ENCODE data around the gene SDK2. TPM values are rescaled to one million over a fixed set of nuclear protein-coding genes. Genes with fewer than 3 reads are reported as not detected.

The SDK2 gene
- total and polyA plus RNA-seq, 2 of the 4 experiments (the other 2 are of a cell fraction): under 0.01 to 0.03 TPM

GRCh38 chr17:73568934-73569333, 75.3 kb downstream of the SDK2 start:
- CTCF ChIA-PET: no interaction called here
- Histone ChIP-seq H4K20me1 (ENCODE audit: insufficient read depth, low read length) (no peaks in the 10 kb centered on the region), H2AFZ (replicated peaks; ENCODE audit: low read length, poor library complexity) (no peak overlapping the region), H3K79me1 (ENCODE audit: low read depth in 1 of 2, low read length in 2 of 2) (no peaks in the 10 kb centered on the region), H2AK9ac (replicated peaks; ENCODE audit: low read depth, low read length, poor library complexity) (no peak overlapping the region), H3K23ac (ENCODE audit: low read depth, low read length) (no peak overlapping the region), H3K4me3 (ENCODE audit: insufficient read depth, low read depth, low read length) (no peak overlapping the region), H3K27me3 (ENCODE audit: control insufficient read depth, insufficient read depth, low read length) (no peaks in the 10 kb centered on the region), H3K4me1 (ENCODE audit: control insufficient read depth, insufficient read depth, low read length) (no peaks in the 10 kb centered on the region), H2BK20ac (ENCODE audit: low read depth, low read length) (no peak overlapping the region), H4K91ac (ENCODE audit: insufficient read depth, low read depth, low read length) (no peak overlapping the region), H4K5ac (ENCODE audit: low read depth, low read length) (no peak overlapping the region), H4K8ac (ENCODE audit: low read depth in 2 of 2, low read length in 2 of 2) (no peak overlapping the region), H3K14ac (replicated peaks; ENCODE audit: low read depth, low read length) (no peak overlapping the region), H3K9ac (ENCODE audit: low read depth, low read length) (no peak overlapping the region), H3K9me1 (ENCODE audit: insufficient read depth, low read length) (no peaks in the 10 kb centered on the region), H3K56ac (ENCODE audit: extremely low read depth, insufficient read depth, low read length) (no peak overlapping the region), H2AK5ac (ENCODE audit: low read depth, low read length) (no peak overlapping the region), H3K4ac (ENCODE audit: low read depth, low read length) (no peak overlapping the region), H2BK120ac (ENCODE audit: low read depth, low read length) (no peak overlapping the region), H3K36me3 (ENCODE audit: control insufficient read depth, insufficient read depth, low read length) (no peaks in the 10 kb centered on the region), H3K18ac (ENCODE audit: low read depth, low read length) (no peak overlapping the region), H3K27ac (ENCODE audit: insufficient read depth, low read length) (no peak overlapping the region), H3K4me2 (ENCODE audit: low read depth, low read length) (no peak overlapping the region), H3K9me3 (ENCODE audit: control insufficient read depth, insufficient read depth, low read length) (no peaks in the 10 kb centered on the region; the same call in 1 of the 2 replicates), H2BK5ac (ENCODE audit: low read depth, low read length, poor library complexity, severe bottlenecking) (no peak overlapping the region), H2BK15ac (ENCODE audit: low read depth, low read length) (no peak overlapping the region)
- ATAC-seq (ENCODE audit: low read depth) (no peak), DNase-seq (no peak)
- POLR2A ChIA-PET (ENCODE audit: unreplicated experiment): no interaction called here
- WGBS, 2 experiments (ENCODE audit: extremely low coverage in 2 of 2, insufficient read length in 1 of 2): no CpG with 5 or more reads among the region's 3 CpGs
- in situ Hi-C loops (cut with MboI; ENCODE audit: low sequenced_read_pairs) (no loop called here), dilution Hi-C loops (cut with HindIII; ENCODE audit: low sequenced_read_pairs, unreplicated experiment) (no loop called here), intact Hi-C loops (cut with micrococcal nuclease) (no loop called here)
- TF ChIP-seq MXI1 (IDR thresholded peaks at IDR 0.05; ENCODE audit: borderline replicate concordance, low read depth, low read length) (no peak), FOS (IDR thresholded peaks at IDR 0.05; ENCODE audit: low read depth, low read length) (no peak), NFE2L2 (IDR thresholded peaks at IDR 0.05; ENCODE audit: low read depth, low read length) (no peak), MAFK (IDR thresholded peaks at IDR 0.05; ENCODE audit: low read depth, low read length) (no peak), SMC3 (IDR thresholded peaks at IDR 0.05; ENCODE audit: low read depth, low read length) (no peak), USF2 (IDR thresholded peaks at IDR 0.05; ENCODE audit: low read depth, low read length) (no peak), RAD21 (IDR thresholded peaks at IDR 0.05; ENCODE audit: low read length) (no peak)
- BruUV-seq (replicated peaks): no TSS peak
